Mammary epithelial cell (primary cell): Measurements from ENCODE around the gene TLCD3B.

Source experiments
- EZH2 ChIP-seq: IDR thresholded peaks from 2 replicates; pipeline ENCODE4 v1.6.1; 2012; ENCODE audit warnings: low read length, inconsistent platforms, borderline replicate concordance
- TF ChIP-seq, protein P1 (sequence below), 2 donors: IDR thresholded peaks in 1 of 2; conservative IDR thresholded peaks in 1 of 2; 2 replicates each; pipeline ENCODE4 v1.5.1; 2011 to 2012; ENCODE audit warnings: inconsistent platforms in 2 of 2, low read length in 2 of 2, mild to moderate bottlenecking in 2 of 2, control low read depth in 1 of 2, low read depth in 1 of 2; ENCODE audit not compliant: insufficient read depth in 1 of 2; ENCODE audit errors: extremely low read depth in 1 of 2

DNA sequence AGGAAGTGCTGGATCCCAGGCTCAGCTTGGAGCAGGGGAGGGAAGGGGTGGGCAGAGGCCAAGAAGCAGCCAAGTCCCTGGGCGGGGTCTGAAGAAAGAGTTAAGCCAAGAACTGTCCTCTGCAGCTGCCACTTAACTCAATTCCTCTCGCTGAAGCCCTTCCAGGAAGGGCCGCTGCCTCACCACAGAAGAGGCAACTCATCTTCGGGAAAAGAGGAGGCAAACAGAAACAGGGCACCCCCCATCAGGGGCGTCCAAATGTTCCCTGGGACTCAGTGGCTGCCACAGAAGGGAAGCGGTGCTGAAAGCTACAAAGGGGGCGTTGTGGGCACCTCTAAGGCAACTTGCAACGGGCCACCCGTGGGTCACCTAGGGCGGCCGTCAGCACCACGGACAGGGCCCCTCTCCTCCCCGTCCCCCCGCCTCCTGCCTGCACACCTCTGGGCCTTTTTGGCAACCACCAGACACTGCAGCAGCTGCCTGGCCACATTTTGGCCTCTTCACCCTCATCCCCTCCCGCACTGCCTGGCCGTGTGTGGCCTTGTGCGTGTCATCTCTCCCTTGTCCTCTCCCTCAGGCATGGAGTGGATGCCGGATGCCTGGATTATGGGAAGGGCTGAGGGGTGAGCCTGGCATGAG, 2.5 kb downstream of the TLCD3B start:
- TF ChIP-seq, protein P1, sequence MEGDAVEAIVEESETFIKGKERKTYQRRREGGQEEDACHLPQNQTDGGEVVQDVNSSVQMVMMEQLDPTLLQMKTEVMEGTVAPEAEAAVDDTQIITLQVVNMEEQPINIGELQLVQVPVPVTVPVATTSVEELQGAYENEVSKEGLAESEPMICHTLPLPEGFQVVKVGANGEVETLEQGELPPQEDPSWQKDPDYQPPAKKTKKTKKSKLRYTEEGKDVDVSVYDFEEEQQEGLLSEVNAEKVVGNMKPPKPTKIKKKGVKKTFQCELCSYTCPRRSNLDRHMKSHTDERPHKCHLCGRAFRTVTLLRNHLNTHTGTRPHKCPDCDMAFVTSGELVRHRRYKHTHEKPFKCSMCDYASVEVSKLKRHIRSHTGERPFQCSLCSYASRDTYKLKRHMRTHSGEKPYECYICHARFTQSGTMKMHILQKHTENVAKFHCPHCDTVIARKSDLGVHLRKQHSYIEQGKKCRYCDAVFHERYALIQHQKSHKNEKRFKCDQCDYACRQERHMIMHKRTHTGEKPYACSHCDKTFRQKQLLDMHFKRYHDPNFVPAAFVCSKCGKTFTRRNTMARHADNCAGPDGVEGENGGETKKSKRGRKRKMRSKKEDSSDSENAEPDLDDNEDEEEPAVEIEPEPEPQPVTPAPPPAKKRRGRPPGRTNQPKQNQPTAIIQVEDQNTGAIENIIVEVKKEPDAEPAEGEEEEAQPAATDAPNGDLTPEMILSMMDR (conservative IDR thresholded peaks at IDR 0.05 in 1 of 2, IDR thresholded peaks at IDR 0.05 in 1 of 2; ENCODE audit: extremely low read depth in 1 of 2, insufficient read depth in 1 of 2, low read depth in 1 of 2, low read length in 2 of 2), result no peak
- no peak for TF ChIP-seq EZH2
